HG03378 (cell line): Measurements from ENCODE around the gene ITGA1.
A peak's percentile ranks its signal among the peaks of the same experiment; 100 is the strongest.

ENCODE experiments used
- ATAC-seq: cut with Tn5 transposase; IDR thresholded peaks from one replicate; pipeline ENCODE4 v1.9.1; 2021; ENCODE audit warnings: mild to moderate bottlenecking, moderate library complexity; ENCODE audit not compliant: unreplicated experiment

ITGA1 gene

DNA sequence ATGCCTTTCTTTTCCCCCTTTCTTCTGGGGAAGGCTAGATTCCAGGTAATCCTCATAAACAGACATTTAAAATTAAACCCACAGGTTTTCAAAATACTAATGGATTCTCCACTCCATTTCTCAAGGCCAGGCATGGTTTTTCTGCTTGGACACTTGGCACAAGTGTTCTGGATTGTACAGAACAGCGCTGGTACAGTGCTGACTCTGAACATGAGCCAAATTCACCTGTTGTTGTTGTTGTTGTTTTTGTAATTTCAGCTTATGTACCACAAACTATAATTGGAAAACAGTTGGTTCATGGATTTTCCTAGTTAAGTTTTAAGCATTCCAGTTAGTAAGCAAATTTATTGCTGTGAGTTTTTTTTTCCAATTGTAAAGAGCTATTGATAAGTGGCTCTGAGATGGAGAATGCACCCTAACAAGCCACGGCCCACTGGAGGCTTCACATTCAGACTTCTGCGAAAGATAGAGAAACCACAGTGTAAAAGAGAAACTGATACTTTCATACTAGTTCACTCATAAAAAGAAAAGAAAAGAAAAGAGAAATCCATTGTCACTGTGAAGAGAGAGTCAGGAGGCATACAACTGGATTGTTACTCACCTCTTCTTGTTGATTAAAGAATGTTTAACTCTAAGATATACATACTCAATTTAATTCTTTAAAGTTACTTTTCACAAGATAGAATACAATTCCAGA, 16.2 kb upstream of the ITGA1 start:
- peak; percentile 97 for ATAC-seq

- no peak for ATAC-seq
Measured at GRCh38 chr5:52772668-52773067, 15.0 kb upstream of the ITGA1 start.

GRCh38 chr5:52773342-52773741, 14.4 kb upstream of the ITGA1 start:
- no peak for ATAC-seq

DNA sequence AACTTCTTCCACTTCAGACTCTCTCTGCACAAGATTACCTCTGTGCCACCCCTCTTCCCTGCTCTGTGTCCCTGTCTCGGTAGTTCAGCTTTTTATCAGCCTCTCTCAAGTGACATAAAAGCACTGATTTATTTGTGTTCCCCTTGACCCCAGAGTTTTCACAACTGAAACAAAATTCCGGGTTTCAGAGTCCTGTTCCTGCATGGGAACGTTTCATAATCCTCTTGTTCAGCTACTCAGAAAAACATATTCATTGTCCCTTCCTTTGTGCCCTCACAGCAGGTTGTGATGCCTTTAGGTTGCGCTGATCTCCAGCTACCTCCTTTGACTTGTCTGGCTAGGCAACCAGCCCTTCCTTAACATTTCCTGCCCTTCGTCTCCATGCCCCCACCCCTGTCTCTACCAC, 13.7 kb upstream of the ITGA1 start:
- ATAC-seq = no peak

DNA sequence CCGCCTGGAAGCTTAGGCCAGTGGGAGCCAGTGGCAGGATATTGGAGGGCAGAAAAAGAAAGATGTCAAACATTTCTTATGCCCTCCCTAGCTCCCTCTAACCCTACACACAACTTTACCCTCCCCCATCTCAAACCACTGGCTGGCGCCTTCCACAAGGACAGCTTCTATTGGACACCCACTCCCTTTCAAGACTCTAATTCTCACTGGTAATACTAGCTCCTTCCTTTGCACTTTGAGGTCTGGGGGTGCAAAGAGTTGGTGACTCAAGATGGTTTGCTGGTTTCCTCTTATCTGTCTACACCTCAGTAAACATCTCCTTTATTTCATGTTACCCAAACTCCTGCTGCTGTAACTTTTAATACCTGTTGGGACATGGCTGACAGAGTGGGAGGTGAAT, 11.6 kb upstream of the ITGA1 start:
- ATAC-seq = no peak

- no peak for ATAC-seq
Measured at GRCh38 chr5:52777186-52777585, 10.5 kb upstream of the ITGA1 start.

GRCh38 chr5:52778781-52779180, 8.9 kb upstream of the ITGA1 start:
- ATAC-seq = no peak

DNA sequence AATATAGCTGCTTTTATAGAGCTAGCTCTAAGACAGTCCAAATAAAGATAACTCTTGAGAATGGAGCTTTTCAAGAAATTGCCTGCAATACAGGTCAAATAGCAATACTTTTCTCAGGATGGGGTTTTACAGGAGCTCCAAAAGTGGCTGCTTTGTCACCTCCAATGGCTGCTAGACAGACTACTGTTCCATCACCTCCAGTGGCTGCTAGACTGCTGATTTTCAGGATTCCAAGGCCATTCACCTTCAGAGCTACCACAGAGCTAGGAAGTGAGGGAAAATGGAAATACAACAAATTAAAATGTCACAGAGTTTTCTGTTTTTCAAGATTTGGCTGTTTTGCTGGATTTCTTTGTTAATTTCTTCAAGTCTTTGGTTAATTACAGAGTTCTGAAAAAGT, 8.5 kb upstream of the ITGA1 start:
- ATAC-seq = no peak

DNA sequence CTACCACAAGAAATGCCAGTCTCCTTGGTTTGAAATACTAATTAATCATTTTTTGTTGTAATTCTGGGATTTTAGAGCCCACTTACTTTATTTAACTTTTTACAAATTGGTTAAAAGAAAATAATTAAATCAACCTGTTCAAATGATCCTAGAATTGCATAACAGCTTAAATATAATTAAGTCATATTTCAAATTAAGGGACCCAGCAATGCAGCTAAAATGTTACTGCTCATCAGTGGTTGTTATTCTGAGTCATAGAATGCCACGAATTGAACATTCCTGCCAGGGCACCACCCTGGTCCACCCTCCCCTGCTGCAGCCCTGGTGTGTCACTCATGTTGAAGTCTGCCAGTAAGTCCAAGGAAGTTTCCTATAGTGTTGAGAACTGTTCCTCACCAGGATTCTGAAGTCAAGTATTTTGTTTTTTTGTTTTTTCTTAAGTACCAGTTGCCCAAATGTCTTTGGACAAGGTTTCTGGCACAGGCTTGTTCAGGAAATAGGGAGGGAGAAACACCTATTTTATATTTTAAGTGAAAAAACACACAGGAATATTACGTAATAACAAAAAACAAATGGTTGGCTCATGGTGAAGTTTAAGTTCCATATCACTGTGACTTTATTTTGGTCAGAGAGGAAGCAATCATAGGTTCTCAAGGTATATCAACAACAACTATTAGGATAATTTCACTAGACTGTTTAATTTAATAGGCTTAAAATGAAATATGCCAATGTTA, 4.3 kb upstream of the ITGA1 start:
- ATAC-seq = no peak

DNA sequence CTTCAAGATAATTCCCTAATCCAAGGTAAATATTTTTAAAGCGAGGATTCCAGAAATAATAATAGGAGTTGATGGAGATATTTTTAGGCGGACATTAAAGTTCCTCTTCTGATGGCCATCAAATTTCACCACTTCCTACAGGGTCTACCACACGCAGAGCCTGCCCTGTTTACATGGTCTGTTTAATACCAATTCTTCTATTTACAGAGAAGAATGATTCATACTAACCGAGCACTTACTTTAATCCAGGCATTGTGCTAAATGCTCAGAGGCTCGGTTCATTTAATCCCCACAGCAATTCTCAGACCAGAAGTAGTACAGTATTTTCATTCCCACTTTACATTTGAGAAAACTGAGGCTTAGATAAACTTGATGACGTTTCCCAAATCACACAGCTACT, 3.0 kb upstream of the ITGA1 start:
- ATAC-seq = no peak

GRCh38 chr5:52786391-52786790, 1.3 kb upstream of the ITGA1 start:
- ATAC-seq = no peak

DNA sequence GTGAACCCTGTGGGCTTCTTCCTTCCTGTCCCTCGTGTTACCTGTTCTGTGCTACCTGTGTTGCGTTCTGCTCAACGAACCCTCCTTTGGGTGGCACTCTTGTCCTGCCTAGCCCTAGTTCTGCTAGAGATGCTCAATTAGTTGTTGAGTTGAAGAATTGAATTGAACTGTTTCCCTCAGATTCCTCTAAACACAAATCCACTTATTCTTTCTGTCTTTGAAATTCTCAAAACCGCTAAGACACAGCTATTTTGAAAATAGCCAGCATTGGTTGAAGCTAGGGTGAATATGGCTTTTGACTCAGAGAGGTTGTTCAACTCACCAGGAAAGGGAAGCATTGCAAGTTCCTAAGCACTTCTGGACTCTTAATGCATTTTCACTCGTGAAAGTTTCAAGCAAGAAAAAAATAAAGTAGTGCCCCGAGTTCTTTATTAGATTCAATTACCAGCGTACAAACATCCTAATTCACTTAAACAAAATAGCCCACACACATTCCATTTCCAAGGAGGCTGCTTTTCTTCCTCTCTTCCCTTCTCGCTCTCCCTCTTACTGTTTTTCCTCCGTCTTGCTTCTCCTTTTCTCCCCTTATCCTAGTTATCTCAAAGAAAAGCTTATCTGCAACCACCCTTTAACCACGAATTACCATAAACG, 642 bp upstream of the ITGA1 start:
- ATAC-seq = peak; percentile 39

DNA sequence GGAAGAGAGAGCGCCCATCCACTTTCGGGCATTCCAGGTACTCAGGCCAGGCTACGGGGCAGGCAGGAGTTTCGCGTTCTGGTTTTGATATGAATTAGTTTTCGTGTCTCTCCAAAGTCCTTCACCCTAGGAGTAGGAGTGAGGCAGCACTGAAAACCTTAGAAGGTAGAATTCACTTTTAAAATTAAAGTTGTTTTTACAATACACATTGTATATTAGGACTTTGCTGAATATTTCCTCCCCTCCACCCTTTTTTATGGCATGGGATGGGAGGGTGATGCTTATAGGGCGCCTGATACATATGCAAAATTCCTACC, 747 bp downstream of the ITGA1 start:
- no peak for ATAC-seq

- ATAC-seq = no peak
Measured at GRCh38 chr5:52789378-52789777, 1.7 kb downstream of the ITGA1 start.

GRCh38 chr5:52789851-52790250, 2.1 kb downstream of the ITGA1 start:
- no peak for ATAC-seq

DNA sequence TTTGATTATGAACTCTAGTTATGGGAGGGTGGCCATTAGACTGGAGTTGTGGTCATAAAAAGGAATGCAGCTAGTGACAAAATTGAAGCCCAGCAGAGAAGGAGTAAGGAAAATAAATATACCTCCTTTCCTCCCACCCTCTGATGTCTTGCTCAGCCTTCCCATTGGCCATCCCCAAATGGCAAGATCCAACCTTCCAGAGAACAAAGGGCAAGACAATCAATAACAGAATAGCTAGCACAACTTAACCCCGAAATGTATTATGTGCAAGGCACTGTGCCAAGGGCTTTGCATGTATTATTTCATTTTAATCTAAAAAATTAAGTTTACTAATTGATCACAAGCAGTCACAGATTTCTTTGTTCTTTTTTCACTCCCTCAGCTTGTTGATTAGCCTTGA, 3.6 kb downstream of the ITGA1 start:
- no peak for ATAC-seq

GRCh38 chr5:52794519-52794918, 6.8 kb downstream of the ITGA1 start:
- no peak for ATAC-seq

DNA sequence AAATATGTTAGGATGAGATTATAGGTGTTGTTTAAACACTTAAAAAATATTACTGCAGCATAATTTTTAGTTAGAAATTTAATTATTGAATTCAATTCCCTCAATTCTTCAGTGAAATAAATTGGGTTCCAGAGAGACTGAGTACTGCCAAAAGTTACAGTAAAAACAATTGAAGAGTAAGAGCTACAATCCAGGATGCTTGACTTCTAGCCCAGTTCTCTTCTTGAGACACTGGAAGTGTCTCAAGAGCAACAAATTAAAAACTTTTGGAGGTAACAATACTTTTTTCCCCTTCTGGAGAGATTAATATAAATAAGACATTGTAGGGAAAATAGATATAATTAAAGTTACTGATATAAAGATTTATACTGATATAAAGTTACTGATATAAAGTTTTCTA, 8.3 kb downstream of the ITGA1 start:
- no peak for ATAC-seq

GRCh38 chr5:52796516-52797103, 8.9 kb downstream of the ITGA1 start:
- no peak for ATAC-seq

- no peak for ATAC-seq
Measured at GRCh38 chr5:52798938-52799337, 11.2 kb downstream of the ITGA1 start.

- ATAC-seq = peak; percentile 31
Measured at GRCh38 chr5:52799358-52799982, 11.8 kb downstream of the ITGA1 start.
